Endometrial microvascular endothelial cells (primary cell): Measurements from ENCODE around the gene INCA1. TPM values are rescaled to one million over a fixed set of nuclear protein-coding genes. Genes with fewer than 3 reads are reported as not detected.

ENCODE experiments used
- in situ Hi-C: cut with HindIII; loops from 2 replicates; pipeline ENCODE4 v1.10.0; 2017; ENCODE audit warnings: low sequenced_read_pairs, low pct_unique_long_range_greater_than_20kb; ENCODE audit errors: inconsistent ontology term
- total RNA-seq: library from RNA; depleted of rRNA; stranded (reverse); fragments of >200 nt; gene quantifications from one replicate; pipeline ENCODE4 v1.2.3, GENCODE V29; 2015; ENCODE audit errors: inconsistent ontology term

INCA1 gene
- total RNA-seq, 1 donor from 2014 or later: 0.09 TPM

GRCh38 chr17:5019475-5019956, 22.2 kb upstream of the INCA1 start:
- in situ Hi-C loops: no loop called here

DNA sequence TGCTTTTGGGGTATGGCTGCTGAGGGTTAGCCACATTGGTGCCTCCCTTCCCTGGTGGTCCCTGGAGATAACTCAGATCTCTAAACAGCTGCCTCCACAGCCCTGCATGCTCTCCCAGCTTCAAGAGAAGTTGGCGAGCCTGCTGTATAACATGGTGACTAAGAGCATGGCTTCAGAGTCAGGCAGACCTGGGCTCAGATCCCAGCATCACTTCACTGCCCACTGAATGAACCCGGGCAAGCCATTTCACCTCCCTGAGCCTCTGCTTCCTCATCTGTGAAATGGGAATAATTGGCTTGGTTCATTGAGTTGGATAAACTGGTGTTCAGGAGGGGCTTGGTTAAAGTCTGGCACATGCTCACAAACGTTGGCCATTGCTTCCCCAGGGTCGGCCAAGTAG, 17.0 kb upstream of the INCA1 start:
- in situ Hi-C loops: no loop called here

GRCh38 chr17:5011928-5012327, 14.6 kb upstream of the INCA1 start:
- in situ Hi-C loops: no loop called here

DNA sequence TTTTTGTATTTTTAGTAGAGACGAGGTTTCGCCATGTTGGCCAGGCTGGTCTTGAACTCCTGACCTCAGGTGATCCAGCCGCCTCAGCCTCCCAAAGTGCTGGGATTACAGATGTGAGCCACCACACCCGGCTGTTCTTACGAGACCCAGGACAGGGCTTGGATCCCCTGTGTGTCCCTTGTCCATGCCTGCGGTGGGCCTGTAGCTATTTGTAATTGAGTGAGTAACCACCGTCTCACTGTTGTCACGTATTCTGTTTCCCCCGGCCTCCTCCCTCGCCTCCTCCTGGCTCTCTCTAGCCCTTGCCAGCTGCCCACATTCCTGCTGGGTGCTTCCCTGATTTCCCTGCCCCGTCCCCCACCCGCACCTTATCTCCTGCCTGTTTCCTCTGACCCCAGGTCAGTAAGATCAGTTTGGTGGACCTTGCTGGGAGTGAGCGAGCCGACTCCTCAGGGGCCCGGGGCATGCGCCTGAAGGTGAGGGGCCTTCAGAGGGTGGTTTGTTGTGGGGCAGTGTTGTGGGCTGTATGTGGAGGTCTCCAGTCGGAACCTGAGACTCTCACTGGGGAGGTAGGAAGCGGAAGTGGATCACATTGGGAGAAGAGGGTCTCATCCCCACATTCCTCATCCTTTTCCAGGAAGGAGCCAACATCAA, 6.0 kb upstream of the INCA1 start:
- in situ Hi-C loops: no loop called here

DNA sequence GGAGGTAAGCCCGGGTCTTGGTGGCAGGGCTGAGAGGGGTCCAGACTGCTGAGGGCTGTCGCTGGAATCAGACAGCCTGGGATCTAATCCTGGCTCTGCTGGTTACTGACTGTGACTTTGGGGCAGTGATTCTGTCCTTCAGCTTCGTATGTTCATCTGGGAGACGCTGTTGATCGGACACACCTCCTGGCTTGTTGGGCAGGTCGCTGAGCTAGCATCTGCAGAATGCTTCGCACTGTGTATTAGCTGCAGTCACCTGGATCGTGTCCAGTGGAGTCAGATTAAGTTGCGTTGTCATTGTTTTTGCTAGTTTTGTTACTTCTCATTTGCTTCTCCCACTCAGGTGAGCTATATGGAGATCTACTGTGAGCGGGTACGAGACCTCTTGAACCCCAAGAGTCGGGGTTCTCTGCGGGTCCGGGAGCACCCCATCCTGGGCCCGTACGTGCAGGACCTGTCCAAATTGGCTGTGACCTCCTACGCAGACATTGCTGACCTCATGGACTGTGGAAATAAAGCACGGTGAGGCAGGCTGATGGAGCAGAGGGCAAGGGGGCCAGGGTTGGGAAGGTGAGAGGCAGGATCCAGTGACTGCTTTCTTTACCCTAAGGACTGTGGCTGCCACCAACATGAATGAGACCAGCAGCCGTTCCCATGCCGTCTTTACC, 4.9 kb upstream of the INCA1 start:
- in situ Hi-C loops: no loop called here

DNA sequence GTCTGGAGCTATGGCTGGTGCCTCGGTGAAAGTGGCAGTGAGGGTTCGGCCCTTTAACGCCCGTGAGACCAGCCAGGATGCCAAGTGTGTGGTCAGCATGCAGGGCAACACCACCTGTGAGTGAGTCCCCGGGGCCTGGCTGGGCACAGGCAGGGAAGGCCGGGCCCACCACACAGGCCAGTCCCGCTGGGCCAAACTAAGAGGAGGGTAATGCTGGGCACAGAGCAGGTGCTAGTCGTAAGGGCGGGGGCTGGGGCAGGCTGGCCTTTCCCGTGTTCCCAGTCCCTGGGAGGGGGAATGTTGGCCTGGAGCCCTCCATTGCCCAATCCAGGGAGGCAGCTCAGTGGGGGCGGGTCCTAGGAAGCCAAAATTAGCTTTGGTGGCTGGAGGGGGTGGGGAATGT, 2.9 kb upstream of the INCA1 start:
- in situ Hi-C loops: no loop called here

GRCh38 chr17:4999430-5000093, 2.2 kb upstream of the INCA1 start:
- in situ Hi-C loops: no loop called here

- in situ Hi-C loops: no loop called here
Measured at GRCh38 chr17:4998732-4999429, 1.6 kb upstream of the INCA1 start.

DNA sequence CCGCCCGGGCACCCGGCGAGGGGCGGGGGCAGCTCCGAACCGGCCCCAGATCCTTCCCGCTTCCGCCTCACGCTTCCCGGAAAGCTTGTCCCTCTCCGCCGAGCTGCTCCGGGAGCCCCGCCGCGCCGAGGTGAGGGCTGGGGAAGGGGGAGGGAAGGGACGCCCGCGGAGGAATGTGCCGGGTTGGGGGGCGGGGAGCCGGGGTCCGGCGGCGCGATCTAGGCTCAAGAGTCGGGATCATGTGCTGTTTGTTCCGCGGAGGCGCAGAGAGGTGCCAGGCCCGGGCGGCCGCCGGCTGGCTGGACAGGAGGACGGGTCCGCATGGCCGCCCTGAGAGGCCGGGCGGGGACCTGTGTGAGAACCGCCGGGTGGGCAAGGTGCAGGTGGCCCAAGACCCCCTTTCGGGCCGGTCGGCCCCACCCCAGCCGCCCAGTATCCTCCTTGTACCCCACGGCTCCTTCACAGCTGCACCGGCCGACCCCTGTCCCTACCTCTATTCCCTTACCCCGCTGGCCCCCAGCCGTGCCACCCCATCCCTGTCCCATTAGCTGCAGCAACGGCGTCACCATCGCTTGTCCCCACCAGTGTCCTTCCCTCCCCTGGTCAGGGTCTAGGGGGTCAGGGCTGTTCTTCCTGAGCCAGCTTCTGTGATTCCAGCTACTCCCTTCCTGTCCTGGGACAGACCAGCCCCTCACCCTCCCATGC, 857 bp upstream of the INCA1 start:
- in situ Hi-C loops: no loop called here

DNA sequence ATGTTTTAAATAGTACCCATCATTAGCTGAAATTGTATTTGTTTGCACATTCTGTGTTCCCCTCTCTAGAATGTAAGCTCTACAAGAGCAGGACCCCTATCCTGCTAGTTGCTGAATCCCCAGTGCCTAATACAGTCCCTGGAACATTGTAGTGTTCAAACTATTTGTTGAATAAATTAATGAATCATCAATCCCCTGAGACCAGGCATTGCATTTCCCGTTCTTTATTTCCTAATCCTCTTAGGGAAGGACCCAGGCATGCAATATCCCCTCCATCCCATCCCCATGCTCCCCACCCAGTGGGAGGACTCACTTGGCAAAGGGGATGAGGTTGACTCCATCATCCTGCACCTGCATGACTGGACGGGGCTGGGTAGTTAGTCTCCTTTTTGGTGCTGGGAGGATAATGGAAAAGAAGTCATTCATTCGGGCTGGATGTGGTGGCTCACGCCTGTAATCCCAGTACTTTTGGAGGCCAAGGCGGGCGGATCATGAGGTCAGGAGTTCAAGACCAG, 3.2 kb downstream of the INCA1 start:
- in situ Hi-C loops: no loop called here

DNA sequence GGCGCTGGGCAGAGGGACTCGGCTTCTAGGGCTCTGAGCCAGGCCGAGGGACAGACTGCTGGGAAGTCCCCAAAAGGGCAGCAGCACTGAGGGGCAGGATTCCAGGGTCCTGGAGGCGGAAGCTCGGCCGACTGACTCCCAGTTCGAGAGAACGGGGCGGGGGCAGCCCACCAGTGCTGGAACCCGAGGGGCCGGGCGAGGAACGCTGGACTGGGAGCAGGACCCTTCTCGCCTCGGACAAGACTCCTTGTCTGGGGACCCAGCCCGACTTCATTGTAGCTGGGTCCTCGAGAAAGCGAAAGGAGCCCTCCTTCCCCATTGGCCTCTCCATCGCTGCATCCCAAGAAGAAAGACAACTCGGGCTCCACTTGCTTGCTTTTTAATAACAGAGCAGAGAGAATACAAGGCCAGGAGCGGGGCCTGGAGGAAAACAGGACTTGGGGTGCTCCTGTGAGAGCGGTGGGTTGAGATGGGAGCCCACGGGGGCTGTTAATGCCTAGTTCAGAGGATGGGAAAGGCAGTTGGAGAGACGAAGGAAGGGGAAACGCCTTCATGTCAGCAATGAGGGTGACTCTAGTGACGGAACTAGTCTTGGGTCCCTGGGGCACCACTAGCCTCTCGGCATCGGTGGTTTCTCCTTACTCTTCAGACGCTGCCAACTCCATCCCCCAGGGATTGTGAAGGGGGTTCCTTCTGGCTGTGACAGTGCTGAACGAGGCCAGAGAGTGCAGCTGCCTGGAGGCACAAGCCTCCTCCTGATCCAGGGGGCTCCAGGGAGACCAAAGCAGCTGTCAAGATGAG, 9.4 kb downstream of the INCA1 start:
- in situ Hi-C loops: no loop called here

- in situ Hi-C loops: no loop called here
Measured at GRCh38 chr17:4986951-4987766, 10.2 kb downstream of the INCA1 start, which contains the start of gene CAMTA2. Gene CAMTA2, minus strand, starts transcription at chr17:4987675. Its CDS starts 1,453 bp downstream, at chr17:4986222.

GRCh38 chr17:4986403-4986802, 10.9 kb downstream of the INCA1 start:
- in situ Hi-C loops: no loop called here

DNA sequence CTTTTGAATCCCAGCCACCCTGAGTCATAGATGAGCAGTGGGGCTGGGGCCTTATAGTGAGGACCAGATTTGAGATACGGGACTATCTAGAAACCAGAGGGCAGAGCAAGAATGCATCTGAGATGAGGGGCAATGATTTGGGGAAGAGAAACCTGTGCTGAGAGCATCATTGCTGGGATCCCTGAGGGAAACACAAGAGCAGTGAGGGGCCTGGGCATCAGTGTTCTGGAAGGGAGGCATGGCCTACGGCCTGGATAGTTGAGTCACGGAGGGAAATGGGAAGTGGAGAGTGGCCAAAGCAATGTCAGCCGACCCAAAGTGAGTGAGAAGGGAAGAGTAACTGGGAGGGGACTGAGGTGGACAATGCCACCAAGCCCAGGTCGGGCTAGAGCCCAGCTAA, 15.0 kb downstream of the INCA1 start:
- in situ Hi-C loops: no loop called here

DNA sequence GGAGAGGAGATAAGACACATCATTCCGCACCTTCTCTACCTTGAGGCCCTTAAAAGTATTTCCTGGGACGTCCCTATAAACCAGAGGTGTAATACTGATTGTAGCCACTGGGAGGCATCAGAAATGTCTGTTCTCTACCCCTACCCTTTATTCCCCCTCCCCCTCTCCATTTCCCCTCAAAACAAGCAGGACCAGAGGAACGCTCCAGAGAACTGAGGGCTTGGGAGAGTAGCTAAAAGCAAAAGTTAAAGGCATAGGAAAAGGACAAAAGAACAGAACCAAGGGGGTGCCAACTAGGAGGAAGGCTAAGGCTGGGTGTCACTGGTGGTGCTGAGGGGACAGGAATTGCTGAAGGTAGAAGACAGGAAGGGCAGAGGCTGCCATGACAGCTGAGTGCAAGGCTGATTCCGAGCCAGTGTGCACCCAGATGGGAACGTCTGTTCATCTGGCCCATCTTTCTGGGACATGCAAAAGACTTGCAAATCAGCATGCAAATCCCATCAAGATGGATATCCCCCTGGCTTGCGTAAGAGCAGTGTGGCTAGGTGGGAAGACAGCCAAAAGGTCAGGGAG, 16.6 kb downstream of the INCA1 start:
- in situ Hi-C loops: no loop called here

DNA sequence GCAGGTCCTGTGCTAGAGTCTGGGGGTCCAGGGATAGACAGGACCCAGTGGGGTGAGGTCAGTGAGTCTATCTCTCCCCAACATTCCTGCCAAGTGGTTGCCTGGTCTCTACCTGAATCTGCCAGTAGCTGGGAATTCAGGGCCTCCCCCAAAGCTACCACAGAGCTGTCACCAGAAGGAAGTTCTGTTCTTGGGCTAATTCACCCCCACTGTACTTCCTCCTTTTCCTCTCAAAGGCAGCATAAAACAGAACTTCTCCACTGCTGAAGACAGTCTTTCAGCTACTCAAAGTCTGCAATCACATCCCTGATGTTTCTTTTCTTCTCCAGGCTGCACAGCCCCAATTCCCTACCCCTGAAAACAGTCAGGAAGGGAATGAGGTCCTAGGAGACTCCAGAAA, 18.6 kb downstream of the INCA1 start:
- in situ Hi-C loops: no loop called here

DNA sequence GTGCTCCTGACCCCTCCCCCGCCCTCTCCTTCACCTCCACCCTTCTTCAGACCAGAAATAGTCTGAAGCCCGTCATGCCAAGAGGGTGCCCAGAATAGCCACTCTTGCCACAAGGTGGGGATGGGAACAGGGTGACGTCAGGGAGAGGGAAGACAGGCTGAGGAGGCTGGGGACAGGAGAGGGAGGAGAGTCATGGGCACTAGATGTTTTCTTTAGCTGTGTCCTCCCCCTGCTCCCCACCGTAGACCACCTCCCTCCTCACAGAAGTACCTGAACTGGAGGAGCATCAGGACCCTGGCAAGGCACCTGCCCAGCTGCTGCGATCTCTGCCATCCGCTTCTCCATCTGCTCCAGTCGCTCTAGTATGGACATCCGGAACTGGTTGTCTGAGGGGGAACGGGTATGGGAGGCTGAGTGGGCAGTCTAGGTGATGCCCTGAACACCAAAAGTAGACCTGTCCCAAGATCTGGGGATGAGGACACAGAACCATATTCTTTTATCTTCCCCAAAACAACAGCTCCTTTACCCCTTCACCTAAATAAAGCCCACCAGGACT, 23.1 kb downstream of the INCA1 start:
- in situ Hi-C loops: no loop called here
